Keratinocyte (primary cell): ENCODE measurements around the gene TYW3. TPM values are rescaled to one million over a fixed set of nuclear protein-coding genes. Genes with fewer than 3 reads are reported as not detected.
A peak's percentile ranks its signal among the peaks of the same experiment; 100 is the strongest.

ENCODE experiments used
- DNase-seq: peaks from one replicate; pipeline ENCODE4 v3.0.0-alpha.2; 2011; ENCODE audit warnings: low read depth, missing footprints, low spot score
- FAIRE-seq: peaks from 2 replicates; lab custom pipeline; 2011; peaks lifted over from hg19 to GRCh38; lab: Jason Lieb, UNC
- H2AFZ ChIP-seq: 2 replicates; pipeline ENCODE4 v1.6.0; 2012; ENCODE audit warnings: low read length, control low read depth, inconsistent platforms; ENCODE audit not compliant: control insufficient read depth
- H3K27ac ChIP-seq: 2 replicates; pipeline ENCODE4 v1.5.1; 2011; ENCODE audit warnings: low read length; ENCODE audit not compliant: control insufficient read depth, insufficient read depth
- H3K27me3 ChIP-seq: 3 replicates; pipeline ENCODE4 v1.6.0; 2011; ENCODE audit warnings: low read length; ENCODE audit not compliant: control insufficient read depth, insufficient read depth; ENCODE audit errors: extremely low read depth
- H3K36me3 ChIP-seq, 2 experiments: 2 replicates in 1 of 2; 3 replicates in 1 of 2; pipeline ENCODE4 v1.5.1; 2011; ENCODE audit warnings: low read length in 2 of 2, mild to moderate bottlenecking in 1 of 2; ENCODE audit not compliant: control insufficient read depth in 2 of 2, insufficient read depth in 2 of 2; ENCODE audit errors: extremely low read depth in 1 of 2
- H3K4me1 ChIP-seq: 3 replicates; pipeline ENCODE4 v1.5.1; 2011; ENCODE audit warnings: low read length; ENCODE audit not compliant: control insufficient read depth, insufficient read depth; ENCODE audit errors: extremely low read depth
- H3K4me2 ChIP-seq: 3 replicates; pipeline ENCODE4 v1.6.0; 2011; ENCODE audit warnings: low read depth, low read length; ENCODE audit not compliant: control insufficient read depth, insufficient read depth; ENCODE audit errors: extremely low read depth
- H3K4me3 ChIP-seq, 3 experiments: fragments of 200-600 bp in 1 of 3; sonication (generic) in 1 of 3; 2 replicates in 2 of 3; 3 replicates in 1 of 3; pipeline ENCODE4 v1.5.1; 2011 to 2016; ENCODE audit warnings: low read length in 3 of 3, mild to moderate bottlenecking in 3 of 3, control low read depth in 2 of 3, inconsistent platforms in 1 of 3, low read depth in 1 of 3, mixed read lengths in 1 of 3, mixed run types in 1 of 3, moderate library complexity in 1 of 3; ENCODE audit not compliant: control insufficient read depth in 2 of 3, insufficient read depth in 2 of 3; ENCODE audit errors: extremely low read depth in 1 of 3
- H3K79me2 ChIP-seq: 2 replicates; pipeline ENCODE4 v1.6.0; 2012; ENCODE audit warnings: low read length; ENCODE audit not compliant: control insufficient read depth, insufficient read depth
- H3K9ac ChIP-seq: 3 replicates; pipeline ENCODE4 v1.6.0; 2011; ENCODE audit warnings: low read length; ENCODE audit not compliant: control insufficient read depth, insufficient read depth; ENCODE audit errors: extremely low read depth
- H3K9me1 ChIP-seq: 3 replicates; pipeline ENCODE4 v1.6.0; 2011; ENCODE audit warnings: low read length; ENCODE audit not compliant: control insufficient read depth, insufficient read depth; ENCODE audit errors: extremely low read depth
- H3K9me3 ChIP-seq: 2 replicates; pipeline ENCODE4 v1.5.1; 2012; ENCODE audit warnings: low read depth, low read length; ENCODE audit not compliant: control insufficient read depth
- H4K20me1 ChIP-seq: 3 replicates; pipeline ENCODE4 v1.6.0; 2011; ENCODE audit warnings: low read length; ENCODE audit not compliant: control insufficient read depth, insufficient read depth; ENCODE audit errors: extremely low read depth
- EZH2 ChIP-seq: IDR thresholded peaks from one replicate; pipeline ENCODE4 v1.6.1; 2012; ENCODE audit warnings: inconsistent platforms, mild to moderate bottlenecking, low read length, moderate library complexity
- dilution Hi-C: fragments of 300-500 bp; cut with MboI; formaldehyde crosslinking; loops from one replicate; pipeline ENCODE4 v1.7.0; 2020; ENCODE audit warnings: low sequenced_read_pairs; ENCODE audit not compliant: extremely low pct_ligation_motif_present
- polyA minus RNA-seq, 3 experiments: library from RNA; depleted of rRNA, polyadenylated mRNA; stranded (reverse); fragments of >200 nt; gene quantifications; 1 replicate in 1 of 3; 2 replicates in 1 of 3; 3 replicates in 1 of 3; pipeline ENCODE4 v1.2.3, GENCODE V29; 2011
- polyA plus RNA-seq, 5 experiments: library from polyadenylated mRNA; depleted of rRNA in 3 of 5; stranded (reverse) in 3 of 5; stranded (forward) in 1 of 5; unstranded in 1 of 5; fragments of >200 nt; gene quantifications; 1 replicate in 1 of 5; 2 replicates in 3 of 5; 3 replicates in 1 of 5; pipeline versions ENCODE4 v1.2.1 to v1.2.3, GENCODE V29; 2011 to 2012; ENCODE audit warnings: missing spikeins in 2 of 5, low read depth in 1 of 5, low replicate concordance in 1 of 5
- TF ChIP-seq, protein P1 (sequence below), 3 experiments: IDR thresholded peaks in 1 of 3; conservative IDR thresholded peaks in 1 of 3; optimal IDR thresholded peaks in 1 of 3; 2 replicates in 2 of 3; 3 replicates in 1 of 3; pipeline versions ENCODE3 to v1.5.1; 2011; ENCODE audit warnings: low read length in 3 of 3, mild to moderate bottlenecking in 3 of 3, moderate library complexity in 2 of 3, control low read depth in 1 of 3, inconsistent platforms in 1 of 3; ENCODE audit not compliant: insufficient read depth in 2 of 3; ENCODE audit errors: extremely low read depth in 1 of 3

Gene TYW3, protein sequence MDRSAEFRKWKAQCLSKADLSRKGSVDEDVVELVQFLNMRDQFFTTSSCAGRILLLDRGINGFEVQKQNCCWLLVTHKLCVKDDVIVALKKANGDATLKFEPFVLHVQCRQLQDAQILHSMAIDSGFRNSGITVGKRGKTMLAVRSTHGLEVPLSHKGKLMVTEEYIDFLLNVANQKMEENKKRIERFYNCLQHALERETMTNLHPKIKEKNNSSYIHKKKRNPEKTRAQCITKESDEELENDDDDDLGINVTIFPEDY
- 14.3 to 25.9 TPM (median 14.7 TPM) in 3 replicates for polyA plus RNA-seq
- polyA plus RNA-seq (2011; ENCODE audit: low read depth): 12.4 TPM
- 14.6 and 27.7 TPM in 2 replicates for polyA plus RNA-seq (2011; cell fraction: cytosol; rRNA removed)
- polyA plus RNA-seq (2011; cell fraction: nucleus; rRNA removed): 11.5 and 18.1 TPM in 2 replicates
- 12.6 and 16.0 TPM in 2 replicates for polyA plus RNA-seq (2012; ENCODE audit: low replicate concordance)
- 3.2 to 13.9 TPM (median 4.6 TPM) in 3 replicates for polyA minus RNA-seq
- polyA minus RNA-seq (2011; cell fraction: cytosol; rRNA and poly(A)+ RNA removed): 7.3 TPM
- polyA minus RNA-seq (2011; cell fraction: nucleus; rRNA and poly(A)+ RNA removed): 5.8 and 8.1 TPM in 2 replicates

DNA sequence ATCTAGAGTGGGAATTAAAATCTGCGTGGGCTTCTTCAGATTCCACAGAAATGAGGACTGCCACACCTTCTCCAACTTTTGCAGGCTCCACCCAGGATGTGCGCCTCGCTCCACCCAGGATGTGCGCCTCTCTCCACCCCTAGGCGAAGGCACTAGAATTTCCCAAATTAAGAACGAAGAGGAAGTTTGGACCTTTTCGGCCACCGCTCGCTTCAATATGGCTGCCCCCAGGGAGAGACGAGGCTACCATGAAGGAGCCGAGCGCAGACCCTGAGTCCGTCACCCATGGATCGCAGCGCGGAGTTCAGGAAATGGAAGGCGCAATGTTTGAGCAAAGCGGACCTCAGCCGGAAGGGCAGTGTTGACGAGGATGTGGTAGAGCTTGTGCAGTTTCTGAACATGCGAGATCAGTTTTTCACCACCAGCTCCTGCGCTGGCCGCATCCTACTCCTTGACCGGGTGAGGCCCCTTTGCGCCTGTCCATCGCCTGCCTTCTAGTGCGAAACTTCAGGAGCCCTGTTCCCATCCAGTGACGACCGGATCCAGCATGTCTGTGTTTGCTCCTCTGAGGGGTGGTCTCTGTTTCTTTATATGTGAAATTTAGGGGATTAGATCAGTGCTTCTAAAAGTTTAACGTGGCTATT is at the start of gene TYW3, which contains the start of gene CRYZ:
Gene TYW3, plus strand, starts transcription at position 193 of the 644 bp plus-strand sequence. Its CDS starts 93 bp downstream, at position 286.
Gene CRYZ, minus strand, starts transcription at position 91 of the 644 bp plus-strand sequence. CDS start 8,229 bp downstream, outside the sequence.
- peaks cover 47% of the 10 kb centered on the region for H3K79me2 ChIP-seq
- peak within 1 kb of the TSS; percentile 94 for H3K27ac ChIP-seq
- H3K9me3 ChIP-seq: no peaks in the 10 kb centered on the region
- peak within 1 kb of the TSS; percentile 83 to 94 (median 93) for H3K4me3 ChIP-seq
- H3K9ac ChIP-seq: peak within 1 kb of the TSS; percentile 97
- dilution Hi-C loops: no loop called here
- H3K4me1 ChIP-seq: peaks cover 30% of the 10 kb centered on the region
- H3K36me3 ChIP-seq: peaks cover 10 to 11% of the 10 kb centered on the region in 2 experiments
- DNase-seq (peak; percentile 41), FAIRE-seq (peak; percentile 44)
- no peaks in the 10 kb centered on the region for H3K27me3 ChIP-seq
- peak within 1 kb of the TSS; percentile 63 for H3K4me2 ChIP-seq
- no peaks in the 10 kb centered on the region for H4K20me1 ChIP-seq
- H3K9me1 ChIP-seq: no peaks in the 10 kb centered on the region
- TF ChIP-seq EZH2: no peak
- TF ChIP-seq, protein P1, sequence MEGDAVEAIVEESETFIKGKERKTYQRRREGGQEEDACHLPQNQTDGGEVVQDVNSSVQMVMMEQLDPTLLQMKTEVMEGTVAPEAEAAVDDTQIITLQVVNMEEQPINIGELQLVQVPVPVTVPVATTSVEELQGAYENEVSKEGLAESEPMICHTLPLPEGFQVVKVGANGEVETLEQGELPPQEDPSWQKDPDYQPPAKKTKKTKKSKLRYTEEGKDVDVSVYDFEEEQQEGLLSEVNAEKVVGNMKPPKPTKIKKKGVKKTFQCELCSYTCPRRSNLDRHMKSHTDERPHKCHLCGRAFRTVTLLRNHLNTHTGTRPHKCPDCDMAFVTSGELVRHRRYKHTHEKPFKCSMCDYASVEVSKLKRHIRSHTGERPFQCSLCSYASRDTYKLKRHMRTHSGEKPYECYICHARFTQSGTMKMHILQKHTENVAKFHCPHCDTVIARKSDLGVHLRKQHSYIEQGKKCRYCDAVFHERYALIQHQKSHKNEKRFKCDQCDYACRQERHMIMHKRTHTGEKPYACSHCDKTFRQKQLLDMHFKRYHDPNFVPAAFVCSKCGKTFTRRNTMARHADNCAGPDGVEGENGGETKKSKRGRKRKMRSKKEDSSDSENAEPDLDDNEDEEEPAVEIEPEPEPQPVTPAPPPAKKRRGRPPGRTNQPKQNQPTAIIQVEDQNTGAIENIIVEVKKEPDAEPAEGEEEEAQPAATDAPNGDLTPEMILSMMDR (optimal IDR thresholded peaks at IDR 0.05 in 1 of 3, IDR thresholded peaks at IDR 0.05 in 1 of 3, conservative IDR thresholded peaks at IDR 0.05 in 1 of 3; ENCODE audit: extremely low read depth in 1 of 3, insufficient read depth in 2 of 3, low read length in 3 of 3): no peak
- peak within 1 kb of the TSS; percentile 99 for H2AFZ ChIP-seq

DNA sequence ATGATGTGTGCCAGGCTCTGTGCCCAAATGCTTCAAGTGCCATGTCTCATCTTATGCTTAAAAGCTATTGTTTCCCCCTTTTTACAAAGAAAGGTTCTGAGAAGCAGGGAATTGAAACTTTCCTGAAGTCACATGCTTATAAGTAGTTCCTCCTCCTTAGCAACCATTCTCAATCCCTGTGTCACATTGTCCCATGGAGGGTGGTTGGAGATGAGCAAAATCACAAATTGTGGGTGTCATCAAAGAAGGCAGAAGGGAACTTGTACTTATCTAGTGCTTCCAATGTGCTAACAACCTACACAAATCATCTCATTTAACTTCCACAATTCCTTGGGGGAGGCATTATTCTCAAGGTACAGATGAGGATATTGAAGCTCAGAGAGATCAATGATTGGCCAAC is 49.3 kb upstream of the TYW3 start:
- dilution Hi-C loops: no loop called here
- no peak overlapping the region for H2AFZ ChIP-seq
- no peak overlapping the region for H3K4me3 ChIP-seq
- DNase-seq: no peak
- H3K4me1 ChIP-seq: no peaks in the 10 kb centered on the region
- no peaks in the 10 kb centered on the region for H3K27me3 ChIP-seq
- H3K79me2 ChIP-seq: no peaks in the 10 kb centered on the region
- H3K9me3 ChIP-seq: no peaks in the 10 kb centered on the region
- H4K20me1 ChIP-seq: no peaks in the 10 kb centered on the region
- no peak overlapping the region for H3K4me2 ChIP-seq
- no peak overlapping the region for H3K9ac ChIP-seq
- no peak for FAIRE-seq
- H3K27ac ChIP-seq: no peak overlapping the region
- TF ChIP-seq, protein P1 (optimal IDR thresholded peaks at IDR 0.05 in 1 of 3, IDR thresholded peaks at IDR 0.05 in 1 of 3, conservative IDR thresholded peaks at IDR 0.05 in 1 of 3; ENCODE audit: extremely low read depth in 1 of 3, insufficient read depth in 2 of 3, low read length in 3 of 3): no peak
- no peak for TF ChIP-seq EZH2
- H3K9me1 ChIP-seq: no peaks in the 10 kb centered on the region
- H3K36me3 ChIP-seq: no peaks in the 10 kb centered on the region
